Measurements from ENCODE around the gene UFM1.

GRCh38 chr13:38358684-38359083 is 9.0 kb downstream of the UFM1 start:
- no peak for TF ChIP-seq EZH2 (IDR thresholded peaks at IDR 0.05; ENCODE audit: low read length, missing control alignments)
- no peak for TF ChIP-seq CTCF (conservative IDR thresholded peaks at IDR 0.05 in 1 of 2, IDR thresholded peaks at IDR 0.05 in 1 of 2; ENCODE audit: low read depth in 1 of 2, low read length in 2 of 2)

All from fibroblast of lung (primary cell).